Activated gamma-delta T cell treated with Interleukin-2 at 50 U/mL for 16 hours (primary cell): ENCODE measurements around the gene SYNE2.

Experiments used
- DNase-seq: peaks from one replicate; pipeline ENCODE4 v3.0.0-alpha.2; 2020

Gene SYNE2

GRCh38 chr14:64272019-64272418 lies 419.2 kb downstream of the SYNE2 start:
- DNase-seq = no peak
